Stimulated activated CD4-positive, alpha-beta T cell treated with anti-CD3 and anti-CD28 coated beads, Interleukin-2, amount 100 ng/mL, for 24 hours (primary cell): ENCODE data around the gene HEYL.
"Not testable (repeated sequence)": the region's sequence is repeated elsewhere in the genome, so short reads cannot be mapped to it uniquely, and the experiment has no call there.

Source experiments
- DNase-seq, 2 donors: peaks; one replicate each; pipeline ENCODE4 v3.0.0-alpha.2; 2020

HEYL gene

GRCh38 chr1:39635205-39635870 is 4.1 kb downstream of the HEYL start:
- DNase-seq, result no peak

DNA sequence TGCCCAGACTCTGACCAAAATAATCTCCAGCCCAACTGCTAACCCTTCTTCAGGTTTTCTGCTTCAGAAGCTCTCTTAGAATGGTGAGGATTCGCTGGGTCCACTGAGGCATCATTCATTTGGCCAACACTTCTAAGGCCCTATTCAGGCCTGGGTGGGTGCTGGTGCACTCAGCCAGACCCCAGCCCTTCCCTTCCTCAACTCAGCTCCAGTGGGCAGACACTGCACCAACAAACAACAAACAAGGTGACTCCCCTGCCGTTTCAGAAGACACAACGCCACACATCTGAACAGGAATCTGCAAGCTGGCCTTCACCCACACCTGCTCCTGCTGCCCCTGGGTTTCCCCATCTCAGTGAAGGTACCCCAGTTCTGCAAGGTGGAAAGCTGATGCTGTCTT is 6.0 kb downstream of the HEYL start:
- DNase-seq, result no peak

DNA sequence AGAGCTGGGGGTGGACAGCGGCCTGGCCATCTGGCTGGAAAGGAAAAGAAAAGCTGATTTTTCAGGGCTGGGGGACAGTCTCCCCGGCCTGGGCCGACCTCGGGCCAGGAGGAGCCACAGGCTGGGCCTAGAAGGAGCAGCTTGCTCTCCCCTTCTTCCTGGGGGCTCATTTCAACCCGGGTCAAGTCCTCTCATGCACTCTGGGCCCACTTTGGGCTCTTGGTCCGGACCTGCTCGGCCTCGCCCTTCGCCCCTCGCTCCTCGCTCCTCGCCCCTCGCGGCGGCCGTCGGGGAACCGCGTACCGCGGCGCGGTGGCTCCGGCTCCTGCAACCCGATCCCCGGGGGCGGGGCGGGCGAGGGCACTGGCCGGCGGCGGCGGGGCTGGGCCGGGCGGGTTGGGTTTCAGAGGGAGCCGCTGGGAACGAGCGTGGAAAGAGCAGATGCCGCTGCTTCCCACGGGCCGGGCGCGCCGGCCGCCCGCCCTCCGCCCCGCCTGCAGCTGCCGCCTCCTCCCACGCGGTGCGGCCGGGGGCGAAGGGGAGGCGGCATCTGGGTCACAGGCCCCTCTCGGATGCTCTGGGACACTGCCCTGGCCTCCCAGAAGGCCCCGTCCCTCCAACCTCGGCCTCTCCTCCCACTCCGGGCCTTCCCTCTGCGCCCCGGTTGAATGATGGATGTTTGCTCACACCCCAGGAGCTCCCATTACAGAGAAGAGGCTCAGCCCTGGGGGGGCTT is 6.6 kb downstream of the HEYL start:
- no peak for DNase-seq

DNA sequence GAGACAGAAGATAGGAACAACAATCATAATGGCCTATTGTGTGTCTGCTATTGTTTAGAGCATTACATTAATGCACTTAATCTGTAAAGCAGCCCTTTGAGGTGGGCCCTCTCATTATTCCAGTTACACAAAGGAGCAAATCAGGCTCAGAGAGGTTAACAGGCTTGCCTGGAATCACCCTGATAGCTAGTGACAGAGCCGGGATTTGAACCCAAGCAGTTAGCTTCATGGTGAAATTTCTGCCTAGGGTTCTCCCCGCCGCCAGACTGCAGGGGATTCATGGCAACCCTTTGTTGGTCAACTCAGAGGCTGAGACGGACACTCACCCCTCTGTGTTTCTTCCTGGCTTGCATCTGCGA is 7.1 kb downstream of the HEYL start:
- no peak for DNase-seq

DNA sequence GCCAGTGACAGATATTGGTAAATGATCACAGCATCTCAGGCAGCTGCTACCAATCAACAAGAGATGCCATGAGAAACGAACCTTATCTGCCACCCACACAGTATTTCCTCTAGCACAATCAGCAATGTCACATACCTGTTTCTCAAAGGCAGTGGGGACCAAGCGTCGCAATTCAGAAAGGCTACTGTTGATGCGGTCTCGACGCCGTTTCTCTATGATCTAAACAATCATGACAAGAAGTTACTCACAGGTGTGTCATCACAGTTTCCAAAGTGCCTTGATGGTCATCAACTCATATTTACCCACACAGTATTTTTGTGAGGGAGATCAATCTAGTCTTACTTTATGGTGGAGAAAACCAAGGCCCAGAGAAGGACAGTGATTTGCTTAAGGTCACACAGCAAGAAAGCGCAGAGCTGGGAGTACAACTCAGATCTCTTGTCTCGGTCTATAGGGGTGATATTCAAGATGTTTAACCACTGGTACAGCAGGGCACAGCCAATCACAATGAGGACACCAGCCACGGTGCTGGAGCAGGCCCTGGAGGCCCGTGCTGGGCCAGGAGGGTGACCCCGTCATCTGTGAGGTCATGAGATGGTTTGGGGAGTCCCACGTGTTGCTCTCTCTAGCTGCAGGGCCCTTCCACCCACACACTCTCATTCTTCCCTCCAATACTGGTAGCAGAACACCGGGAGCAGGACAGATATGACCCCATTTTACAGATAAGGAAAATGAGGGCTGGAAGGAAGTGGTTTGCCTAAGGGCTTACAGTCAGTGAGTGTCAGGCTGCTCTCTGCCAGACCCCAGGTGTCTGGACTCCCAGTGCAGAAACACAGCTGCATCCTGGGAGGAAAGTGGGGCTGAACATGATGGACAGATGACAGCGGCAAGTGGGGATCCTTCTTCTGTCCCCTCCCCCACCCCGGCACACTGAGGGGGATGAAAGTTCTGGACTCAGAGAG is 7.8 kb downstream of the HEYL start:
- no peak for DNase-seq

GRCh38 chr1:39628807-39629350 is 10.6 kb downstream of the HEYL start:
- DNase-seq, result no peak

DNA sequence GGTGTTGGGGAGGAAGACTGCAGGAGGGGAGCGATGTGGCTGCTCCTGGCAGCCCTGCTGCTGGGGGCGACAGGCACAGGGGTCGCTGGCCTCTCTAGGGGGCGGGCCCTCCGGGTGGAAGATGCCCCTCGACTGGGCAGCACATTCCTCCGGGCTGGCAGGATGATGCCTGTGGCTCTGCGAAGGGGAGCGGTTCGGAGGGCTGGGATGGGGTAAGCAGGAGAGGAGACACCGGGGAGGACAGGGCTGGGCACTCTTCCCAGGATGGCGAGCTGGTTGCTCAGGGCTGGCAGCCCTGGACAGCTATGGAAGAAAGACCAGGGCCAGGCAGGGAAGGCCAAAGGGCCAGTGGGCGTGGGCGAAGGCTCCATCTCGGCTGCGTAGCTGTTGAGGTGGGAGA is 12.8 kb downstream of the HEYL start:
- DNase-seq, result no peak

DNA sequence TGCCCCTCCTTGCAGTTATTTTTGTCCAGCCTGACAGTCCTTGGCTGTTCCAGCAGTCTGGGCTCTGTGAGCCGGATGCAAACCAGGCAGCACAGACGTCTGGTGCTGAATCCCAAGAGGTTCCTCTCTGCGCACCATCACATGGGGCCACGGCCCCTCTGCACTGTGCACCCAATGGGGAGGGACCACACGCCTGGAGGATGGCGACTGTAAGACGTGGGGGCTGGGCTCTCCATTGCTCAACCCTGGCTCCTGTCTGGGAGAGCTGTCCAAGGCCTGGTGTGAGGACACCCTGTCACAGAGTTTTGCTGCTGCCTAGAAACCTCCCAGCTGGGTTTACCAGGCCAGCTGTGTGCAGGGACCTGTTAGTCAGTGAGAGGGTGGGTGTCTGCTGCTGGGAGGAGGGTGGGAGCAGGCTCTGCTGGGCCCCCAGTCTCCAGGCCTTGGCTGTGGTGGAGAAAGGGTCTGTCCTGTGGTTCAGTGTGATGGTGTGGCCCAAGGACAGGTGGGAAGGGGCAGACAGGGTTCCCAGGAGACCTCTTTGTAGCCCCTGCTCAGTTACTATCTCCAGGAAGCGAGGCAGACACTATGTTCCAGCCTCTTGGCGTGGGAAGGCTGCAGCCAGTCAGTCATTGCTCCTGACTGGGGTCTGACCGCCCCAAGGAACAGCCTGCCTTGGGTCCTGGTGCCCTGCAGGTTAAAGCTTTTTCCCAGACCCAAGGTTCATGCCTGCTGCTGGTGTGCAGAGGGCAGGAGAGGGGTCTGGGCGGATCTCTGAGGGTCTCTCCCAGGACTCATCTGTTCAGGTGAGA is 13.8 kb downstream of the HEYL start:
- no peak for DNase-seq

GRCh38 chr1:39625009-39625408 is 14.4 kb downstream of the HEYL start:
- DNase-seq, result no peak

- no peak for DNase-seq
Observed at GRCh38 chr1:39623053-39623452, 16.4 kb downstream of the HEYL start.

GRCh38 chr1:39622427-39622826 is 17.0 kb downstream of the HEYL start:
- DNase-seq, result no peak

GRCh38 chr1:39620659-39621165 is 18.7 kb downstream of the HEYL start:
- no peak for DNase-seq

DNA sequence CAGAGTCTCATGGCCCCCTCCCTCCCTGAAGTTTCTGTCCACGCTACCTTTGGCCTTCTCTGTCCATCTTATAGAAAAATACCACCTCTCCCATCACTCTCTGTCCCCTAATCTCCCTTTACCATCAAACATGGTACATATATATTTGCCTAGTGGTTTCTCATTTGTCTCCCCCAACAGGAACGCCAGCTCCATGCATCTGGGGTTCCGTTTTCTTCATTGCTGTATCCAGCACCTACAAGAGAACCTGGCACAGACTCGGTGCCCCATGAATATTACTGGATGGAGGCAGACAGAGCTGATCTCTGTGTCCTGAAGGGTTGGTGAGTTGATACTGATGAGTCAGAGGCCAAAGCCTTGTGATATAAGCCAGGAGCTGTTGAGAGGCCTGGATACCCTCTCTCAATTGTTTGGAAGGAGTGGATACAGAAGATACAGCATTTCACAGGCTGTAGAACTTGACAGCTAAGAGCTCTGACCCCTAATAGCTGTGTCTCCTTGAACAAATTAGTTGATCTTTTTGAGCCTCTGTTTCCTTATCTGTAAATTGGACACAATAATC is 21.9 kb downstream of the HEYL start:
- DNase-seq, result no peak

- no peak for DNase-seq
Observed at GRCh38 chr1:39615086-39615673, 24.3 kb downstream of the HEYL start.

DNA sequence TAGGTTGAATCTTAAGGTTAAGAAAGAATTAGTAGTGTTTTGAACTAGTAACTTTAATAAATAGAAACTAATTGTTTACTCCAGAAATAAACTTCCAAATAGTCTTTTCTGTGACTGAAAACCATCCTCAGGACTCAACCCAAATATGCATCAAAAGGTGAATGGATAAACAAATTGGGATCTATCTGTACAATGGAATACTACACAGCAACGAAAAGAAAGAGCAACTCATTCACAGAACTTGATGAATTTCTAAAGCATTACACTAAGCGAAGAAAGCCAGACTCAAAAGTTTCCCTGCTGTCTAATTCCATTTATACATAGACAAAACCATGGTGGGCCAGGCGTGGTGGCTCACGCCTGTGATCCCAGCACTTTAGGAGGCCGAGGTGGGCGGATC is 25.0 kb downstream of the HEYL start:
- no peak for DNase-seq

GRCh38 chr1:39613250-39613649 is 26.2 kb downstream of the HEYL start:
- no peak for DNase-seq

DNA sequence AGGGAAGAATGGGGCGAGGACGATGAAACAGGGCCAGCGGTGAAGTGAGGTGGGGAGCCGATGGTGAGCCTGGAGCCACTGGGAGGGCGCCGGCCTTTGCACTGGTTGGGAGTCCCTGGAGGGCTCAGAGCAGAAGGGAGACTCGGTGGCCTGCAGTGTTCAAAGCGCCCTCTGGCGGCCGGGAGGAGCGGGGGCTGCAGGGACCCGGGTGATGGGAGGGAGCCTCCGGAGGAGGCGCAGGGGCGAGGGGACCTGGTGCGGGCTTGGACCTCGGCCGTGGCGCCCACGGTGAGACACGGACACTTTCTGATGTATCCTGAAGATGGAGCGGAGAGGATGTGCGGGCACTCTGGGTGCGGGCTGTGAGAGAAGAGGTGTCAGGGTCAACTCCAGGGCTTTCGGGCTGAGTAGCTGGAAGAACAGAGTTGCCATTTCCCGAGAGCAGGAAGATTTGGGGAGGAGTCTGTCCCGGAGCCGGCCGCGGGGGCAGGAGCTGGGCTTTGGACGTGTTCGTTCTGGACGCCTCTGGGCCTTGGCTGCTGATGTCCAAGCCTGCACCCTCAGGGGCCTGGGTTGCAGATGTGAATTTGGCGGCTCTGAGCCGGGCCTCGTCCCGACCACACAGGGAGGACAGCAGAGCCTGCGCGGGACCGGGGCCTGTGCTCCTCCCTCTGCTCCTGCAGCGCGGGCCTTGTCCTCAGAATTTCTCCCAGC is 29.7 kb downstream of the HEYL start:
- DNase-seq, result peak; percentile 87 to 88

DNA sequence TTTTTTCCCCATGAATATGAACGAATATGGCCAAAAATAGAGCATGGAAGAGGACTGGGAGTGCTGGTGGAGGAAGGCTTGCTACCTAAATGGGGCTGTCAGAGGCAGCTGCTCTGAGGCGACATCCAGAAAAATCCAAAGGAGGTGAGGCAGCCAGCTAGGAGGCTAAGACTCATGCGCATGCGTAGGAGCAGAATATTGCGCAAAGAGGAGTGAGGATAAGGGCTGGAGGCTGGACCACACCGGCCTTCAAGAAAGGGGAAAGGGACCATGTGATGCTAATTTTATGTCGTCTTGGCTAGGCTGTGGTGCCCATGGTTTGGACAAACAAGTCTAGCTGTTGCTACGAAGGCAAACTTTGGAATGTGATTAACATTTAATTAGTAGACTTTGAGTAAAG is 30.5 kb downstream of the HEYL start:
- no peak for DNase-seq

DNA sequence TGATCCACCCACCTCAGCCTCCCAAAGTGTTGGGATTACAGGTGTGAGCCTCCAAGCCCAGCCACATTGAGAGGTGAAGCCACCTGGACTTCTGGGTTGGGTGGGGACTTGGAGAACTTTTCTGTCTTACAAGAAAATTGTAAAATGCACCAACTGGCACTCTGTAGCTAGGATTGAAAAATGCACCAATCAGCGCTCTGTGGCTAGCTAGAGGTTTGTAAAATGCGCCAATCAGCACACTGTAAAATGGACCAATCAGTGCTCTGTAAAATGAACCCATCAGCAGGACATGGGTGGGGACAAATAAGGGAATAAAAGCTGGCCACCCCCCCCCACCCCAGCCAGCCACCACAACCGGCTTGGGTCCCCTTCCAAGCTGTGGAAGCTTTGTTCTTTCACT is 35.8 kb downstream of the HEYL start:
- DNase-seq, result not testable (repeated sequence)

DNA sequence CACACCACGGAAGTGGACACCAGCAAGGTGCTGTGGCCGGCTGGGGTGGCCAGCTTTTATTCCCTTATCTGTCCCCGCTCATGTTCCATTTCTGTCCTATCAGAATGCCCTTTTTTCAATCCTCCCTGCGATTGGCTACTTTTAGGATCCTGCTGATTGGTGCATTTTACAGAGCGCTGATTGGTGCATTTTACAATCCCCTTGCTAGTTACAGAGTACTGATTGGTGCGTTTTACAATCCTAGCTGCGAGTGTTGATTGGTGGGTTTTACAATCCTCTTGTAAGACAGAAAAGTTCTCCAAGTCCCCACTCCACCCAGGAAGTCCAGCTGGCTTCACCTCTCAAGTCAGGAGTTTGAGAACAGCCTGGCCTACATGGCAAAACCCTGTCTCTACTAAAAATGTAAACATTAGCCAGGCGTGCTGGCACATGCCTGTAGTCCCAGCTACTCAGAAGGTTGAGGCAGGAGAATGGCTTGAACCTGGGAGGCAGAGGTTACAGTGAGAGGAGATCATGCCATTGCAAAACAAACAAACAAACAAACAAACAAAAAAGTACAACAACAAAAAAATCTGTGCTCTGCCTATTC is 37.7 kb downstream of the HEYL start:
- not testable (repeated sequence) for DNase-seq
